ENCODE results near the gene GLS.

GRCh38 chr2:190887089-190887488, 6.5 kb downstream of the GLS start:
- TF ChIP-seq ZBTB17 (CRISPR knock-in tag; IDR thresholded peaks at IDR 0.05) (no peak), JUN (IDR thresholded peaks at IDR 0.05; ENCODE audit: borderline replicate concordance, low read depth, low read length) (no peak), JUN (CRISPR knock-in tag; IDR thresholded peaks at IDR 0.05; ENCODE audit: borderline replicate concordance) (no peak), RBM17 (IDR thresholded peaks at IDR 0.05; ENCODE audit: borderline replicate concordance, low read depth, low read length) (no peak), ZNF740 (CRISPR knock-in tag; IDR thresholded peaks at IDR 0.05) (no peak), ZNF740 (tag; IDR thresholded peaks at IDR 0.05) (no peak), GABPA (tag; conservative IDR thresholded peaks at IDR 0.05; ENCODE audit: low read depth) (no peak), CTCF (IDR thresholded peaks at IDR 0.05 in 2 of 3, conservative IDR thresholded peaks at IDR 0.05 in 1 of 3; ENCODE audit: insufficient read depth in 2 of 3, low read depth in 1 of 3, low read length in 3 of 3) (no peak), TEAD4 (IDR thresholded peaks at IDR 0.05; ENCODE audit: low read length) (no peak), TEAD4 (CRISPR knock-in tag; IDR thresholded peaks at IDR 0.05; ENCODE audit: borderline replicate concordance) (no peak), POLR2AphosphoS5 (IDR thresholded peaks at IDR 0.05; ENCODE audit: control insufficient read depth, insufficient read depth, low read depth, low read length) (no peak), ZNF79 (CRISPR knock-in tag; IDR thresholded peaks at IDR 0.05; ENCODE audit: low read depth) (no peak), ZBTB40 (IDR thresholded peaks at IDR 0.05) (no peak), ZBTB40 (CRISPR knock-in tag; IDR thresholded peaks at IDR 0.05) (no peak), NELFE (IDR thresholded peaks at IDR 0.05; ENCODE audit: insufficient read depth, insufficient read length) (no peak), E2F8 (IDR thresholded peaks at IDR 0.05; ENCODE audit: low read depth, partially characterized antibody) (no peak)
- TF ChIP-seq, protein P1, sequence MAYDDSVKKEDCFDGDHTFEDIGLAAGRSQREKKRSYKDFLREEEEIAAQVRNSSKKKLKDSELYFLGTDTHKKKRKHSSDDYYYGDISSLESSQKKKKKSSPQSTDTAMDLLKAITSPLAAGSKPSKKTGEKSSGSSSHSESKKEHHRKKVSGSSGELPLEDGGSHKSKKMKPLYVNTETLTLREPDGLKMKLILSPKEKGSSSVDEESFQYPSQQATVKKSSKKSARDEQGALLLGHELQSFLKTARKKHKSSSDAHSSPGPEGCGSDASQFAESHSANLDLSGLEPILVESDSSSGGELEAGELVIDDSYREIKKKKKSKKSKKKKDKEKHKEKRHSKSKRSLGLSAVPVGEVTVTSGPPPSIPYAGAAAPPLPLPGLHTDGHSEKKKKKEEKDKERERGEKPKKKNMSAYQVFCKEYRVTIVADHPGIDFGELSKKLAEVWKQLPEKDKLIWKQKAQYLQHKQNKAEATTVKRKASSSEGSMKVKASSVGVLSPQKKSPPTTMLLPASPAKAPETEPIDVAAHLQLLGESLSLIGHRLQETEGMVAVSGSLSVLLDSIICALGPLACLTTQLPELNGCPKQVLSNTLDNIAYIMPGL (CRISPR knock-in tag; IDR thresholded peaks at IDR 0.05), result no peak

All from K562 (cell line).